K562 (cell line): ENCODE results near the gene TMEM273. TPM values are rescaled to one million over a fixed set of nuclear protein-coding genes. Genes with fewer than 3 reads are reported as not detected.

Experiments used
- ARID2 ChIP-seq: fragments of 450-650 bp; IDR thresholded peaks from 2 replicates; pipeline ENCODE4 v1.6.1; 2017; ENCODE audit warnings: antibody characterized with exemption, mild to moderate bottlenecking
- BACH1 ChIP-seq: fragments of 200-800 bp; sonication (Bioruptor generic); IDR thresholded peaks from 2 replicates; pipeline ENCODE4 v1.6.1; 2016; ENCODE audit warnings: missing genetic modification characterization, missing compliant biosample characterization
- CBFA2T2 ChIP-seq: fragments of 450-650 bp; conservative IDR thresholded peaks from 2 replicates; pipeline ENCODE4 v1.6.1; 2017; ENCODE audit warnings: mild to moderate bottlenecking
- CBX8 ChIP-seq: fragments of 200-600 bp; sonication (generic); IDR thresholded peaks from 2 replicates; pipeline ENCODE4 v1.6.1; 2012; ENCODE audit warnings: borderline replicate concordance, mixed run types, low read depth, mild to moderate bottlenecking, moderate library complexity, mixed read lengths, low read length, control low read depth, inconsistent platforms; ENCODE audit not compliant: poor library complexity, severe bottlenecking; ENCODE audit errors: extremely low read depth
- COPS2 ChIP-seq: fragments of 450-650 bp; conservative IDR thresholded peaks from 2 replicates; pipeline ENCODE4 v1.6.1; 2016; ENCODE audit warnings: mild to moderate bottlenecking, moderate library complexity
- DIDO1 ChIP-seq: fragments of 450-650 bp; IDR thresholded peaks from 2 replicates; pipeline ENCODE4 v1.6.1; 2016; ENCODE audit warnings: low read depth, missing biosample characterization, missing genetic modification characterization
- ESRRB ChIP-seq: fragments of 250-450 bp; sonication (Bioruptor Pico); IDR thresholded peaks from 2 replicates; pipeline ENCODE4 v1.5.0; 2020; ENCODE audit warnings: mild to moderate bottlenecking, moderate library complexity, borderline replicate concordance
- GTF2A2 ChIP-seq: IDR thresholded peaks from 2 replicates; pipeline ENCODE4 v1.6.1; 2016; ENCODE audit warnings: mild to moderate bottlenecking, missing genetic modification characterization, missing compliant biosample characterization
- HDAC1 ChIP-seq, 2 experiments: fragments of 450-650 bp; IDR thresholded peaks; 2 replicates each; pipeline ENCODE4 v1.6.1; 2016 to 2017; ENCODE audit warnings: inconsistent platforms in 1 of 2, mild to moderate bottlenecking in 1 of 2, moderate library complexity in 1 of 2
- HMGN3 ChIP-seq: IDR thresholded peaks from 2 replicates; pipeline ENCODE4 v1.6.1; 2011; ENCODE audit warnings: borderline replicate concordance, low read depth, mild to moderate bottlenecking, mixed read lengths, low read length; ENCODE audit not compliant: insufficient read length; ENCODE audit errors: extremely low read depth
- HNRNPUL1 ChIP-seq: fragments of 200-400 bp; formaldehyde crosslinking; IDR thresholded peaks from 2 replicates; pipeline ENCODE4 v1.6.1; 2017; ENCODE audit warnings: low read length
- KLF16 ChIP-seq: IDR thresholded peaks from 2 replicates; pipeline ENCODE4 v1.6.1; 2016; ENCODE audit warnings: antibody characterized with exemption
- NFXL1 ChIP-seq: fragments of 450-650 bp; formaldehyde crosslinking; IDR thresholded peaks from 2 replicates; pipeline ENCODE4 v1.4.0; 2021; ENCODE audit warnings: mild to moderate bottlenecking
- PHF20 ChIP-seq: fragments of 450-650 bp; IDR thresholded peaks from 2 replicates; pipeline ENCODE4 v1.6.1; 2018; ENCODE audit not compliant: partially characterized antibody
- POLR2G ChIP-seq: fragments of 200-400 bp; formaldehyde crosslinking; IDR thresholded peaks from 2 replicates; pipeline ENCODE4 v1.6.1; 2017; ENCODE audit warnings: low read depth, mild to moderate bottlenecking, antibody characterized with exemption, low read length, moderate library complexity
- PTRF ChIP-seq: fragments of 450-650 bp; IDR thresholded peaks from 2 replicates; pipeline ENCODE4 v1.6.1; 2016; ENCODE audit warnings: mild to moderate bottlenecking, missing genetic modification characterization, missing compliant biosample characterization
- RBM15 ChIP-seq: fragments of 200-400 bp; formaldehyde crosslinking; IDR thresholded peaks from 2 replicates; pipeline ENCODE4 v1.6.1; 2018; ENCODE audit warnings: mild to moderate bottlenecking, low read length, moderate library complexity; ENCODE audit not compliant: insufficient read depth
- SMAD2 ChIP-seq: fragments of 150-350 bp; IDR thresholded peaks from 2 replicates; pipeline ENCODE4 v1.6.1; 2014; ENCODE audit warnings: low read depth, mild to moderate bottlenecking, low read length
- TBP ChIP-seq: optimal IDR thresholded peaks from 2 replicates; pipeline ENCODE3; 2011; ENCODE audit warnings: low read depth, low read length, improper control_type of control experiment
- YBX1 ChIP-seq: fragments of 450-650 bp; IDR thresholded peaks from 2 replicates; pipeline ENCODE4 v1.7.1; 2016; ENCODE audit warnings: mild to moderate bottlenecking
- ZBTB7A ChIP-seq: IDR thresholded peaks from 2 replicates; pipeline ENCODE4 v1.6.1; 2011; ENCODE audit warnings: low read depth, mild to moderate bottlenecking, low read length, moderate library complexity, borderline replicate concordance; ENCODE audit not compliant: control insufficient read depth
- ZNF232 ChIP-seq: sonication (generic); formaldehyde crosslinking; IDR thresholded peaks from 2 replicates; pipeline ENCODE4 v1.8.0; 2022; ENCODE audit warnings: mild to moderate bottlenecking, missing genetic modification reagents
- ZNF239 ChIP-seq: fragments of 250-450 bp; sonication (Bioruptor Pico); IDR thresholded peaks from 2 replicates; pipeline ENCODE4 v1.4.0; 2020; ENCODE audit warnings: mild to moderate bottlenecking
- ZNF398 ChIP-seq: fragments of 250-450 bp; sonication (Bioruptor Pico); IDR thresholded peaks from 2 replicates; pipeline ENCODE4 v1.8.0; 2021; ENCODE audit warnings: moderate library complexity, mild to moderate bottlenecking, inconsistent platforms
- ZNF584 ChIP-seq: fragments of 200-800 bp; sonication (Bioruptor generic); IDR thresholded peaks from 2 replicates; pipeline ENCODE4 v1.6.1; 2016; ENCODE audit warnings: low read depth, mild to moderate bottlenecking, missing genetic modification characterization, missing compliant biosample characterization
- ZNF696 ChIP-seq: fragments of 250-450 bp; sonication (Bioruptor Pico); conservative IDR thresholded peaks from 2 replicates; pipeline ENCODE4 v1.4.0; 2020; ENCODE audit warnings: mild to moderate bottlenecking, moderate library complexity
- ZNF77 ChIP-seq: fragments of 250-450 bp; sonication (Bioruptor Pico); IDR thresholded peaks from 2 replicates; pipeline ENCODE4 v1.5.0; 2020
- polyA plus RNA-seq, 8 experiments: library from polyadenylated mRNA; depleted of rRNA in 4 of 8; stranded (reverse) in 5 of 8; unstranded in 3 of 8; fragments of >200 nt; fragmentation: Nextera tagmentation in 2 of 8; fragmentation: Illumina TruSeq in 1 of 8; extraction: Ambion mirVana in 2 of 8; extraction: Trizol in 1 of 8; gene quantifications; 2 replicates each; pipeline versions ENCODE4 v1.2.1 to v1.2.3, GENCODE V29; 2011 to 2014; ENCODE audit warnings: inconsistent platforms in 1 of 8, missing spikeins in 1 of 8
- total RNA-seq, 7 experiments: library from RNA; depleted of rRNA in 6 of 7; stranded (reverse); fragments of >200 nt in 6 of 7; fragmentation: Illumina TruSeq in 2 of 7; extraction: Trizol in 2 of 7; gene quantifications; 2 replicates each; pipeline versions ENCODE4 v1.2.1 to v1.2.3, GENCODE V29; 2011 to 2021; ENCODE audit warnings: low replicate concordance in 1 of 7
- TF ChIP-seq, protein P1 (sequence below): fragments of 250-450 bp; sonication (Bioruptor Pico); IDR thresholded peaks from 2 replicates; pipeline ENCODE4 v1.8.0; 2022; ENCODE audit warnings: inconsistent platforms, mild to moderate bottlenecking, moderate library complexity, borderline replicate concordance

TMEM273 gene
- total and polyA plus RNA-seq, 9 of the 15 experiments (the other 6 are each of a cell fraction or from before 2014, with no cell fraction given) = 39.2 to 131 (median 95.6) TPM

DNA sequence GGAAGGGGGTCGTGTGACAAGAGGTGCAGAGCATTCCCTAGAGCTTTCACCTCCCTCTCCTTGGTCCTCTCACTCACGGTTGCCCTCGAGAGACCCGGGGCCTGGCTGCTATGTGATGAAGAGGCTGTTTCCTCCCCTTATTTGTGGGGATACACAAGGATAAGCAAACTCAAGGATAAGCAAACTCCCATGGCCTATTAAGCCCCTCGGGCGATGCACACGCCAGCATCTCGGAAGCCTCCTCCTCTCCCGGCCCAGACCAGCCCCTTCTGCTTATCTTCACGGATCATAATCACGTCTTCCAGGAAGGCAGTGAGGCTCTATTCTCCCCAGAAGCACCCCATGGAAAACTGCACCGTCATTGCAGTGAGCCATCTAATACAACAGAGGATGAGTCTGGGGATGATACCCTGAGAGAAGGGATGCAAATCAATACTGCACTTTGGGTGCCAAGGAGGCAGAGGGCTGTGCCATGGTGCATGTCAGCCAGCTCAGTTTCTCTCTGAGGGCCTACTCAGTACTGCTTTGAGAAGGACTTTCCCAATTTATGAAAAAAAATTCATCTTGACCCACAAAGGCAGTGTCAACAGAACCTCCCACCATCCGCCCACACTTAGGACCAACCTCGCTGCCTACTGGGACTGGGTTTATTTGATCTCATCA, 22.2 kb downstream of the TMEM273 start (continued):
- TF ChIP-seq, protein P1, sequence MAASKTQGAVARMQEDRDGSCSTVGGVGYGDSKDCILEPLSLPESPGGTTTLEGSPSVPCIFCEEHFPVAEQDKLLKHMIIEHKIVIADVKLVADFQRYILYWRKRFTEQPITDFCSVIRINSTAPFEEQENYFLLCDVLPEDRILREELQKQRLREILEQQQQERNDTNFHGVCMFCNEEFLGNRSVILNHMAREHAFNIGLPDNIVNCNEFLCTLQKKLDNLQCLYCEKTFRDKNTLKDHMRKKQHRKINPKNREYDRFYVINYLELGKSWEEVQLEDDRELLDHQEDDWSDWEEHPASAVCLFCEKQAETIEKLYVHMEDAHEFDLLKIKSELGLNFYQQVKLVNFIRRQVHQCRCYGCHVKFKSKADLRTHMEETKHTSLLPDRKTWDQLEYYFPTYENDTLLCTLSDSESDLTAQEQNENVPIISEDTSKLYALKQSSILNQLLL (CRISPR knock-in tag) = no peak
- peak; percentile 48; the same call in 1 of the 2 replicates for TF ChIP-seq ZNF239 (CRISPR knock-in tag)
- no peak for TF ChIP-seq KLF16
- TF ChIP-seq TBP = peak; percentile 60
- TF ChIP-seq SMAD2 = no peak
- TF ChIP-seq ESRRB (CRISPR knock-in tag) = no peak
- no peak for TF ChIP-seq GTF2A2 (tag)
- no peak for TF ChIP-seq POLR2G
- TF ChIP-seq ZNF696 (CRISPR knock-in tag) = 0 out of 2 replicates have a peak, but pooled peaks have one; percentile 14
- TF ChIP-seq ZNF77 (CRISPR knock-in tag) = no peak
- TF ChIP-seq ZNF584 (CRISPR knock-in tag) = no peak
- no peak for TF ChIP-seq CBX8
- peak; percentile 33; the same call in 1 of the 2 replicates for TF ChIP-seq PTRF (tag)
- no peak for TF ChIP-seq COPS2
- TF ChIP-seq YBX1 = no peak
- TF ChIP-seq ARID2 = no peak
- TF ChIP-seq HDAC1 (IDR thresholded peaks at IDR 0.05) = peak in 1 of 2 experiments; percentile 90; a peak in 2 of 4 replicates
- no peak for TF ChIP-seq NFXL1
- TF ChIP-seq ZNF398 (CRISPR knock-in tag) = no peak
- TF ChIP-seq ZBTB7A = peak; percentile 28; the same call in 1 of the 2 replicates
- no peak for TF ChIP-seq DIDO1 (tag)
- TF ChIP-seq HMGN3 = no peak
- TF ChIP-seq HNRNPUL1 = no peak
- no peak for TF ChIP-seq PHF20
- TF ChIP-seq CBFA2T2 = peak; percentile 78
- no peak for TF ChIP-seq RBM15
- TF ChIP-seq ZNF232 = no peak
- TF ChIP-seq BACH1 (tag) = peak; percentile 96
